Natural killer cell treated with Interleukin-12 subunit alpha and Interleukin-12 subunit beta and Interleukin-15 and Interleukin-18, amount 100 ng/mL, for 72 hours (primary cell): ENCODE measurements around the gene PLEKHA8. TPM values are rescaled to one million over a fixed set of nuclear protein-coding genes. Genes with fewer than 3 reads are reported as not detected.

Experiments used
- ATAC-seq, 2 donors: fragments of 150-1000 bp; cut with Tn5 transposase in 1 of 2; sonication (Bioruptor Pico), chemical (Tn5 transposase) in 1 of 2; 2 replicates each; pipeline ENCODE4 v1.10.0; 2021
- DNase-seq: peaks from one replicate; pipeline ENCODE4 v3.0.0; 2022; ENCODE audit warnings: low spot score
- H3K27ac Mint-ChIP-seq, 2 donors: 1 replicate in 1 of 2; 2 replicates in 1 of 2; pipeline ENCODE4 v1.8.0; 2022; ENCODE audit warnings: mixed read lengths in 2 of 2, mild to moderate bottlenecking in 1 of 2, moderate library complexity in 1 of 2
- H3K27me3 Mint-ChIP-seq, 2 donors: 1 replicate in 1 of 2; 2 replicates in 1 of 2; pipeline ENCODE4 v1.8.0; 2022; ENCODE audit warnings: mixed read lengths in 2 of 2
- H3K36me3 Mint-ChIP-seq: one replicate; pipeline ENCODE4 v1.8.0; 2022; ENCODE audit warnings: mixed read lengths
- H3K4me1 Mint-ChIP-seq, 2 donors: 1 replicate in 1 of 2; 2 replicates in 1 of 2; pipeline ENCODE4 v1.8.0; 2022; ENCODE audit warnings: low read depth in 2 of 2, mixed read lengths in 2 of 2, mild to moderate bottlenecking in 1 of 2
- H3K4me3 Mint-ChIP-seq: one replicate; pipeline ENCODE4 v1.8.0; 2022; ENCODE audit warnings: mixed read lengths
- H3K9me3 Mint-ChIP-seq: 2 replicates; pipeline ENCODE4 v1.8.0; 2022; ENCODE audit warnings: mixed read lengths
- total RNA-seq, 2 donors: library from RNA; stranded (reverse); gene quantifications; one replicate each; pipeline ENCODE4 v1.2.3, GENCODE V29; 2022

Gene PLEKHA8
- total RNA-seq, 2 donors from 2014 or later = 15.0 to 17.1 TPM

- H3K4me1 Mint-ChIP-seq = peaks cover 0 to 5% of the 10 kb centered on the region in 2 donors
These were observed 115.6 kb downstream of the PLEKHA8 start for GRCh38 chr7:30143748-30144251.

DNA sequence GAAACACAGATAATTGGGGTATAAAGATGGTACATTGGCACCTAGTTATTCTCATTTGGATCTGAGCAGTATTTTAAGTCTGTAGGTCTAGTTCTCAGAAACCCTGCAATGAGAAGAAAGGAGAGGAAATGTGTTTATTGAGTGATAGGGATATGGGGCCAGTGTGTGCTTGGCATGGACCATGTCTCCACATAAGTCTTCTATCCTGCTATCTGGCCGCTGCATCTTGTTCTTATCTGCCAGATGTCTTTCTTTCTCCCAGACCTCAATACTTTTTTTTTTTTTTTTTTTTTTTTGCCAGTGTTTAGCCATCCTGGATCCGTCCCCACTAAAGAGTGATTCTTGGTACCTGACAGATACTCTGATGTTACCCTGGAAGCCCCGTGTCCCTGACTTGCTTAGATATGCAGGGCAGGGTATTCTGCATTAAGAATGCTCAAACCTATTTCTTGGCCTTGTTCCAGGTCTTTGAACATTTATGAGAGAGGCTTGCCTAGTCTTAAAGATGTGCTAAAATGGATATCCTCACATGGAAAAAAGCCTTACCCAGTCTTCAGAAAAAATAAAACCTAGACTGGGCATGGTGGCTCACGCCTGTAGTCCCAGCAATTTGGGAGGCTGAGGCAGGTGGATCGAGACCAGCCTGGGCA lies 116.6 kb downstream of the PLEKHA8 start:
- peaks cover 0 to 5% of the 10 kb centered on the region in 2 donors for H3K4me1 Mint-ChIP-seq
- ATAC-seq = no peak
- H3K4me3 Mint-ChIP-seq = no peak overlapping the region
- no peaks in the 10 kb centered on the region for H3K36me3 Mint-ChIP-seq
- no peaks in the 10 kb centered on the region for H3K27me3 Mint-ChIP-seq
- H3K9me3 Mint-ChIP-seq = no peaks in the 10 kb centered on the region
- no peak overlapping the region for H3K27ac Mint-ChIP-seq
- no peak for DNase-seq

More at GRCh38 chr7:30143748-30144251, 115.6 kb downstream of the PLEKHA8 start:
- Mint-ChIP-seq H3K9me3 (no peaks in the 10 kb centered on the region), H3K27me3 (no peaks in the 10 kb centered on the region), H3K27ac (no peak overlapping the region), H3K36me3 (no peaks in the 10 kb centered on the region), H3K4me3 (no peak overlapping the region)
- peak in 1 of 2 donors; percentile 51 for ATAC-seq
- no peak for DNase-seq

- ATAC-seq = no peak
- Mint-ChIP-seq H3K27ac (no peak overlapping the region), H3K4me1 (peaks cover 0 to 5% of the 10 kb centered on the region in 2 donors), H3K9me3 (no peaks in the 10 kb centered on the region), H3K36me3 (no peaks in the 10 kb centered on the region), H3K27me3 (no peaks in the 10 kb centered on the region), H3K4me3 (no peak overlapping the region)
- DNase-seq = no peak
These were observed 117.3 kb downstream of the PLEKHA8 start for GRCh38 chr7:30145426-30145970.

- no peaks in the 10 kb centered on the region for H3K36me3 Mint-ChIP-seq
- H3K4me3 Mint-ChIP-seq = no peak overlapping the region
- peaks cover 0 to 5% of the 10 kb centered on the region in 2 donors for H3K4me1 Mint-ChIP-seq
- H3K27me3 Mint-ChIP-seq = no peaks in the 10 kb centered on the region
- DNase-seq = no peak
- no peaks in the 10 kb centered on the region for H3K9me3 Mint-ChIP-seq
- H3K27ac Mint-ChIP-seq = no peak overlapping the region
- ATAC-seq = peak in 1 of 2 donors; percentile 63
These were observed 118.0 kb downstream of the PLEKHA8 start for GRCh38 chr7:30146127-30146612.

GRCh38 chr7:30147223-30147622 lies 119.0 kb downstream of the PLEKHA8 start:
- no peaks in the 10 kb centered on the region for H3K9me3 Mint-ChIP-seq
- ATAC-seq (peak in 1 of 2 donors; percentile 66), DNase-seq (no peak)
- H3K36me3 Mint-ChIP-seq = no peaks in the 10 kb centered on the region
- H3K4me1 Mint-ChIP-seq = peaks cover 0 to 5% of the 10 kb centered on the region in 2 donors
- H3K27ac Mint-ChIP-seq = no peak overlapping the region
- no peaks in the 10 kb centered on the region for H3K27me3 Mint-ChIP-seq
- no peak overlapping the region for H3K4me3 Mint-ChIP-seq

DNA sequence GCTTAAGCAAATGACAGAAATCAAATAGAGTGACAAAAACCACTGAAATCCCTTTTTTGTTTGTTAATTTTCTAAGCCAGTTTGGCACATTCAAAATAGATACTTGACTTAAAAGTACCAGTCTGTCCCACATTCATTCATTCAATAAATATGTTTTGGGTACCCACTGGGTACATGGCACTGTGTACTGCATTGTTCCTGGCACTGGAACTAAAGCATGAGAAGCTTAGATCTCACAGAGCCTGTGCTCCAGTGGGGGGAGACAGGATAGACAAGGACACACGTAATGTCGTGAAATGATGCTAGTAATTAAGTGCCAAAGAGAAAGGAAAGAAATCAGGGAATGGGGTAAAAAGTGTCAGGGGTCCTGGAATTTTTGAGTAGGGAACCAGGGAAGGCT lies 119.6 kb downstream of the PLEKHA8 start:
- H3K4me3 Mint-ChIP-seq = no peak overlapping the region
- no peaks in the 10 kb centered on the region for H3K9me3 Mint-ChIP-seq
- no peaks in the 10 kb centered on the region for H3K36me3 Mint-ChIP-seq
- ATAC-seq (no peak), DNase-seq (no peak)
- H3K4me1 Mint-ChIP-seq = peaks cover 0 to 5% of the 10 kb centered on the region in 2 donors
- no peak overlapping the region for H3K27ac Mint-ChIP-seq
- no peaks in the 10 kb centered on the region for H3K27me3 Mint-ChIP-seq

DNA sequence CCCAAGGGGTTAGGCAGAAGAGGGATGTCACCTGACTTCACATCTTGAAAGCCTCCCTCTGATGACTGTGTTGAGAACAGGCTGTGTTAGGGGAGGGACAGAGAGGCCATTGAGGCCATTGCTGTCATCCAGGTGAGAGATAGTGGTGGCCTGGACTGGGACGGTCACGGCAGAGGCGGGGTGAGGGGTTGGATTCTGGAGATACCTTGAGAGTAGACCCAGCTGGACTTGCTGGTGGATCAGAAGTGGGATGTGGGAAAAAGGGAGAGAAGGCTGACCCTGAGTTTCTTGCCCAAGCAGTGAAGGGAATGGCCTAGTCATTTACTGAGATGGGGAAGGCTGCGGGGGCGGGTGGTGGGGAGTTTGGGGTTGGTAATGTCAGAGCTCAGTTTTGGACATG lies 120.2 kb downstream of the PLEKHA8 start:
- no peak for ATAC-seq
- no peak overlapping the region for H3K4me3 Mint-ChIP-seq

DNA sequence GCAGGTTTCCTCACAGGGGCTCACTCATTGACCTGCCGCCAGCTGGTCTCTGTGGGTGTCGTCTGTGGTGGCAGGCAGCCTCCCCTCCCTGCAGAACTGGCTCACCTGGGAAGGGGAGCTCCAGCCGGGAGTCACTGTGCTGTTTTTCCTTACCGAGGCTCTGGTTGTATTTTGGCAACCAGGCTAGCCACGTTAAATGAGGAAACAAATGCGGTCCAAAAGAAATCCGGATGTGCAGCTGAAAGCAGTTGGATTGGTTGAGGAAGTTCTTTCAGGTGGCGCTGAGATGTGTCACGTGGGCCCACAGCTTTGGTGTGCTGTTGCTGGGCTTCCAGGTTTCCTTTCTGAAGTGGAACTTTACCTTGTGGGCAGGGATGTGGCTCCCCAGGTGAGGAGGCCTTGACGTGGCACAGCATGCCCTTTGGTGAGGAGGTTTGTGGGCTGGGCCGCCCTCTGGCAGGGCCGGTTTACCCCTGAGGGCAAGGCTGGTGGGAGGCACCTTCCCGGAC lies 120.8 kb downstream of the PLEKHA8 start:
- peaks cover 0 to 5% of the 10 kb centered on the region in 2 donors for H3K4me1 Mint-ChIP-seq
- no peaks in the 10 kb centered on the region for H3K36me3 Mint-ChIP-seq
- H3K4me3 Mint-ChIP-seq = no peak overlapping the region
- peak overlapping the region in 1 of 2 donors; percentile 27 for H3K27ac Mint-ChIP-seq
- no peaks in the 10 kb centered on the region for H3K27me3 Mint-ChIP-seq
- no peak for DNase-seq
- no peaks in the 10 kb centered on the region for H3K9me3 Mint-ChIP-seq
- ATAC-seq = peak in 1 of 2 donors; percentile 37

More for the DNA sequence above, 120.2 kb downstream of the PLEKHA8 start:
- H3K27ac Mint-ChIP-seq = no peak overlapping the region
- no peaks in the 10 kb centered on the region for H3K27me3 Mint-ChIP-seq
- no peaks in the 10 kb centered on the region for H3K36me3 Mint-ChIP-seq
- H3K4me1 Mint-ChIP-seq = peaks cover 0 to 5% of the 10 kb centered on the region in 2 donors
- no peak for DNase-seq
- no peaks in the 10 kb centered on the region for H3K9me3 Mint-ChIP-seq

DNA sequence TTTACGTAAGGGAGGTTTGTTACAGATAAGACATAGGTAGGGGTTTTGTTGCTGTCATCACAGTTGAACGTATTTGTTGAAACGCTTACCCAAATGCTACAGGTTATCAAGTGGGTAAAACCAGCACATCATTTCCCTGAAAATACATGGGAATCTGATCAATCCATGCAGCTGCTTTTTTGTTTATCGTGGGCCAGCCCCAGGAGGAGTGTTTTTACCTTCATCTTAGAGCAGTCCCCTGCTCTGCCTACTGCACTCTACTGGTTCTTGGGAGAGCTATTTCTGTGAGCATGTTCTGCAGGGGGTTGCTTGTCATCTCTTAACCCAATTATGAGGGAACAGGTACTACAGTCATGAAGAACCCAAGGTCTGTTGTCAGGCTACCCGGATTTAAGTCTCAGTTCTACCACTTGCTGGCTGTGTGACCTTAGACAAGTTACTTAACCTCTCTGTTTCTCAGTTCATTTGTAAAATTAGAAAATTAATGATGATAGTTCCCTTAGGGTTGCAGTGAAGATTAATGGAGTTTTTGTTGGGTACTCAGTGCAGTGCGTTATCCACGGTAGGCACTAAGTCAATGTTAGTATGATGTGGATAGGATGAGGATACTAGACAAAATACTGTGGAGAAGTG lies 121.5 kb downstream of the PLEKHA8 start:
- DNase-seq (no peak), ATAC-seq (no peak)
- Mint-ChIP-seq H3K9me3 (no peaks in the 10 kb centered on the region), H3K27ac (no peak overlapping the region), H3K4me3 (no peak overlapping the region), H3K36me3 (no peaks in the 10 kb centered on the region), H3K27me3 (no peaks in the 10 kb centered on the region), H3K4me1 (no peaks in the 10 kb centered on the region)

GRCh38 chr7:30150711-30151110 lies 122.5 kb downstream of the PLEKHA8 start:
- ATAC-seq = no peak
- Mint-ChIP-seq H3K27me3 (no peaks in the 10 kb centered on the region), H3K4me3 (no peak overlapping the region), H3K27ac (no peak overlapping the region), H3K36me3 (no peaks in the 10 kb centered on the region), H3K4me1 (peaks cover 0 to 4% of the 10 kb centered on the region in 2 donors), H3K9me3 (no peaks in the 10 kb centered on the region)
- DNase-seq = no peak

DNA sequence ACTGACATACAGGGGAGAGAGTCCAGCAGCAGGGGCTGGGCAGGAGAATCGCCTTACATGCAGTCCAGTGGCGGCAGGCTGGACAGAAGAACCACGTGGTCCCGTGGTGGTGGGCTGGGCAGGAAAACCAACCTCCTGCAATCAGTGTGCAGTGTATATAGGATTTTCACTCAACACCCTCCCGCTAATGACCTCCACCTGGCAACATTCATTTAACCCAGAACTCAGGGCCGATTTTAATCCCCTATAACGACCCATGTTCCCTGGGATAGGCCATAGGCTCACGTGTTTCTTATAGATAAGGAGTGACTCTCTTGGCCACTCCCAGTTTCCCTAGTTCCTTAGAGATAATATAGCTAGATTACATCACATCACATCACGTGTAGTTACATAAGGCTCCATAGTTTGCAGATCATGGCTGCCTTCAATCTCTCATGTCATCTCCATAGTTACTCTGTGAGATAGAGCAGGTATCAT lies 125.9 kb downstream of the PLEKHA8 start:
- Mint-ChIP-seq H3K27ac (no peak overlapping the region), H3K27me3 (no peaks in the 10 kb centered on the region), H3K4me3 (no peak overlapping the region), H3K9me3 (no peaks in the 10 kb centered on the region), H3K36me3 (no peaks in the 10 kb centered on the region), H3K4me1 (peaks cover 3 to 8% of the 10 kb centered on the region in 2 donors)
- DNase-seq = no peak
- ATAC-seq = no peak

- no peak overlapping the region for H3K4me3 Mint-ChIP-seq
- DNase-seq = no peak
- peaks cover 17 to 21% of the 10 kb centered on the region in 2 donors for H3K4me1 Mint-ChIP-seq
- H3K9me3 Mint-ChIP-seq = no peaks in the 10 kb centered on the region
- no peak for ATAC-seq
- no peak overlapping the region for H3K27ac Mint-ChIP-seq
- H3K36me3 Mint-ChIP-seq = no peaks in the 10 kb centered on the region
- no peaks in the 10 kb centered on the region for H3K27me3 Mint-ChIP-seq
These were observed 127.3 kb downstream of the PLEKHA8 start for GRCh38 chr7:30155481-30155880.

GRCh38 chr7:30157204-30157603 lies 129.0 kb downstream of the PLEKHA8 start:
- peak overlapping the region; percentile 17 for H3K4me3 Mint-ChIP-seq
- DNase-seq (no peak), ATAC-seq (no peak)
- H3K27ac Mint-ChIP-seq = peak overlapping the region; percentile 31 to 82
- H3K9me3 Mint-ChIP-seq = no peaks in the 10 kb centered on the region
- H3K27me3 Mint-ChIP-seq = no peaks in the 10 kb centered on the region
- H3K4me1 Mint-ChIP-seq = peaks cover 31% of the 10 kb centered on the region in 2 donors
- H3K36me3 Mint-ChIP-seq = no peaks in the 10 kb centered on the region

GRCh38 chr7:30159163-30159562 lies 131.0 kb downstream of the PLEKHA8 start:
- peak overlapping the region; percentile 6 to 99 for H3K27ac Mint-ChIP-seq
- H3K27me3 Mint-ChIP-seq = no peaks in the 10 kb centered on the region
- no peaks in the 10 kb centered on the region for H3K36me3 Mint-ChIP-seq
- H3K4me3 Mint-ChIP-seq = peak overlapping the region; percentile 55
- peaks cover 49 to 51% of the 10 kb centered on the region in 2 donors for H3K4me1 Mint-ChIP-seq
- DNase-seq = no peak
- no peaks in the 10 kb centered on the region for H3K9me3 Mint-ChIP-seq
- ATAC-seq = no peak
